ENCODE data around the gene ARL2BP.

Gene ARL2BP

DNA sequence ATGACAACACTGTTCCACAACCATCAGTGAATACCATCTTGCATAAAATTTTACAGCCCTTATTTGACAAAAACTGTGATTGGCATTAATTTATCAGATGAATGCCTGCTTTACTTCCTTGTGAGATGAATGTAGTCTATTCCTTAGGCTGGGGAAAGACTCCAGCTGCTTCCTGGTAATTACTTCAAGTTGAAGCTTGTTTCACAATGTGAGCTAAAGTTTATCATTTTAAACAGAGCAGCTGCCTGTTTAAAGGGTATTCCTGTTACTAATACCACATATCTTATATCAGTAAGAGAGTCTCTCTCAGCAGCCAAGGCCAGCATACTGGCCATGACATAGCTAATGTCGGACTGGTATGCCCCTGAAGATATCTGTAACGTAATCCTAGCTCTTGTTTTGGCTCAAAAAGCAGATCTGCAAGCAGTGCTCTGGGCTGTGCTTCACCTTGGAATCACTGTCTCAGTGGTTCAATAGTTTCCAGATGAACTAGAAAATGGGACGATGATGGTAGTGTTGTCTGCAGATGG lies 13.2 kb upstream of the ARL2BP start:
- H3K27ac ChIP-seq = no peak overlapping the region
- H3K9me3 ChIP-seq = no peaks in the 10 kb centered on the region
- H3K4me3 ChIP-seq = no peak overlapping the region
- intact Hi-C loops (cut with DNase I; ENCODE audit: low total_unique reads) = no loop called here
- TF ChIP-seq, protein P1, sequence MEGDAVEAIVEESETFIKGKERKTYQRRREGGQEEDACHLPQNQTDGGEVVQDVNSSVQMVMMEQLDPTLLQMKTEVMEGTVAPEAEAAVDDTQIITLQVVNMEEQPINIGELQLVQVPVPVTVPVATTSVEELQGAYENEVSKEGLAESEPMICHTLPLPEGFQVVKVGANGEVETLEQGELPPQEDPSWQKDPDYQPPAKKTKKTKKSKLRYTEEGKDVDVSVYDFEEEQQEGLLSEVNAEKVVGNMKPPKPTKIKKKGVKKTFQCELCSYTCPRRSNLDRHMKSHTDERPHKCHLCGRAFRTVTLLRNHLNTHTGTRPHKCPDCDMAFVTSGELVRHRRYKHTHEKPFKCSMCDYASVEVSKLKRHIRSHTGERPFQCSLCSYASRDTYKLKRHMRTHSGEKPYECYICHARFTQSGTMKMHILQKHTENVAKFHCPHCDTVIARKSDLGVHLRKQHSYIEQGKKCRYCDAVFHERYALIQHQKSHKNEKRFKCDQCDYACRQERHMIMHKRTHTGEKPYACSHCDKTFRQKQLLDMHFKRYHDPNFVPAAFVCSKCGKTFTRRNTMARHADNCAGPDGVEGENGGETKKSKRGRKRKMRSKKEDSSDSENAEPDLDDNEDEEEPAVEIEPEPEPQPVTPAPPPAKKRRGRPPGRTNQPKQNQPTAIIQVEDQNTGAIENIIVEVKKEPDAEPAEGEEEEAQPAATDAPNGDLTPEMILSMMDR (IDR thresholded peaks at IDR 0.05) = no peak
- H3K4me1 ChIP-seq = no peaks in the 10 kb centered on the region
- no peaks in the 10 kb centered on the region for H3K27me3 ChIP-seq
- no peak for DNase-seq
- H3K36me3 ChIP-seq = peaks cover 86 to 100% (median 93%) of the 10 kb centered on the region in 3 donors

GRCh38 chr16:57233944-57234706 lies 10.9 kb upstream of the ARL2BP start:
- TF ChIP-seq, protein P1 (IDR thresholded peaks at IDR 0.05) = no peak
- H3K4me1 ChIP-seq = no peaks in the 10 kb centered on the region
- intact Hi-C loops (cut with DNase I; ENCODE audit: low total_unique reads) = no loop called here
- H3K4me3 ChIP-seq = no peak overlapping the region
- DNase-seq = no peak
- no peaks in the 10 kb centered on the region for H3K9me3 ChIP-seq
- H3K27me3 ChIP-seq = no peaks in the 10 kb centered on the region
- peaks cover 84 to 100% (median 87%) of the 10 kb centered on the region in 3 donors for H3K36me3 ChIP-seq
- no peak overlapping the region for H3K27ac ChIP-seq

DNA sequence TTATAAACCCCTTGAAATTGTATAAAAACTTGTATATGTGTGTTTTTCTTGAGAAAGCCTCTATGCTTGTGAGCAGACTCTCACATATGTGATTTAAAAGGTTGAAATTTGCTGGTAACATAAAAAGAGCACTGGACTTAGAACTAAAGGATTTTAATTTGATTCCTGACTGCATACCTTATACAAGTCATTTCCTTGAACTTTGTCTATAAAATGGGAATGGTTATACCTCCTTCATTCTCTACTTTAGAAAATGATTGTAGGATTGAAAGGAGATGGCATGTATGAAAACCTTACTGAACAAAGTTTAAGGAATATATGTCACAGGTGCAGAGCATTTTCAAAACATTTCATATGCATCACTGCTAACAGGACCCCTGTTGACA lies 10.4 kb upstream of the ARL2BP start:
- Histone ChIP-seq H3K27me3 (no peaks in the 10 kb centered on the region), H3K4me1 (no peaks in the 10 kb centered on the region), H3K27ac (no peak overlapping the region), H3K9me3 (no peaks in the 10 kb centered on the region), H3K4me3 (no peak overlapping the region), H3K36me3 (peaks cover 87 to 97% (median 87%) of the 10 kb centered on the region in 3 donors)
- TF ChIP-seq, protein P1 (IDR thresholded peaks at IDR 0.05) = no peak
- intact Hi-C loops (cut with DNase I; ENCODE audit: low total_unique reads) = no loop called here
- DNase-seq = no peak

DNA sequence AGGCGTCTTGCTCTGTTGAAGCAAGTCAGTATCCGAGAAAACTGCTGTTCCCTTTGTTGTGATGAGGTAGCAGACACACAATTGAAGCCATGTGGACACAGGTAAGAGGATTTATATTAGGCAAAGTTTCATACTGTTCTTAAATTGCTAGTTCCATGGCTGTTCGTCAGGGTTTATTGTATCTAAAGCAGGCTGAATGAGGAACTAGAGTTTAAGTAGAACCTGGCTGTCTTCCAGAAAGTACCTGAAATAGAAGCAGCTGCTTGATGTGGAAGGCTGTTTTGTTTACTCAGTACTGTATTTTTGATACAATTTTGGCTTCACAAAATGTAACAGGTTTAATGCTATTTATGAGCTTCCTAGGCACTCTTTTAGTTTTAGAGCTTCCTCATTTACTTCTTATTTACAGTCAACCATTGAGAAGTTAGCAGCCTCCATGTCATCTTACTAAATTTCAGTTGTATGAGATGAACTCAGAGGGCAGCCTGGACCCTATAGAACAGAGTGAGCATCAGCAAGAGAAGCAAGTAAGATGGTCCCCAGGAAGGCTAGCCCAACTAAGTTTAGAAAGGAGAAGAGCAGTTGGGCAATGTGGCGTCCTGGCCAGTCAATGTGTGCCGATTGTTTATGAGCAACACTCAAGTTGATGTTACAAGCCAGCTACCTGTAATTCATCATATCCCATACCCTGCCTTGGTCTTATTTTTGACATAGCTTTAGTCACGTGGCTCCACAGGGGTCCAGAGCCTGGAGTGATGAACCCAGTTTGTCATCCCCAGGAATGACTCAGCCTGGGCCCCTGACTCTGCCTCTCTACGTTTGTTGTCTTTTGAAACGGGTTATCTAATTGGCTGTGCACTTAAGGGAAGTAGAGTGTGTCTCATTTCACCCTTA lies 9.7 kb upstream of the ARL2BP start:
- no peak overlapping the region for H3K4me3 ChIP-seq
- H3K4me1 ChIP-seq = no peaks in the 10 kb centered on the region
- TF ChIP-seq, protein P1 (IDR thresholded peaks at IDR 0.05) = no peak
- intact Hi-C loops (cut with DNase I; ENCODE audit: low total_unique reads) = no loop called here
- no peaks in the 10 kb centered on the region for H3K27me3 ChIP-seq
- DNase-seq = no peak
- H3K27ac ChIP-seq = no peak overlapping the region
- H3K36me3 ChIP-seq = peaks cover 81 to 95% (median 84%) of the 10 kb centered on the region in 3 donors
- no peaks in the 10 kb centered on the region for H3K9me3 ChIP-seq

DNA sequence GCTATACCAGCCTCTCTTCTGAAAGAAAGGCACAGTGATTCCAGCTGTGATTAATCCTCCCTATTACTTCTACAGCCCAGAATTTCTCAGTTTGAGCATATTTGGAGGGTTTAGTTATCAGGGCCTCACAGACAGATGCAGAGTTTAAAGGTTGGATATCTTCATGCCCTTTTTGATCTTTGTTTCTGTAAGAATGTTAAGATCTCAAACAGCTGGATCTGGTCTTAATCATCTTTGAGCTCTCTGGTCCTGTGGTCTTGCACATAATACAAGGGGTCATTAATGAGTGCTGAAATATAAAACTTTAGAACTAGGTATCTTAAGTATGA lies 9.1 kb upstream of the ARL2BP start:
- Histone ChIP-seq H3K9me3 (no peaks in the 10 kb centered on the region), H3K36me3 (peaks cover 74 to 91% (median 77%) of the 10 kb centered on the region in 3 donors), H3K27me3 (no peaks in the 10 kb centered on the region), H3K27ac (no peak overlapping the region), H3K4me1 (no peaks in the 10 kb centered on the region), H3K4me3 (no peak overlapping the region)
- no peak for DNase-seq
- TF ChIP-seq, protein P1 (IDR thresholded peaks at IDR 0.05) = no peak
- intact Hi-C loops (cut with DNase I; ENCODE audit: low total_unique reads) = no loop called here

All from tibial artery (tissue), 4 donors.